ENCODE data around the gene TAL2.
A peak's percentile ranks its signal among the peaks of the same experiment; 100 is the strongest.
"Not testable (repeated sequence)": the region's sequence is repeated elsewhere in the genome, so short reads cannot be mapped to it uniquely, and the experiment has no call there.

TAL2 gene

DNA sequence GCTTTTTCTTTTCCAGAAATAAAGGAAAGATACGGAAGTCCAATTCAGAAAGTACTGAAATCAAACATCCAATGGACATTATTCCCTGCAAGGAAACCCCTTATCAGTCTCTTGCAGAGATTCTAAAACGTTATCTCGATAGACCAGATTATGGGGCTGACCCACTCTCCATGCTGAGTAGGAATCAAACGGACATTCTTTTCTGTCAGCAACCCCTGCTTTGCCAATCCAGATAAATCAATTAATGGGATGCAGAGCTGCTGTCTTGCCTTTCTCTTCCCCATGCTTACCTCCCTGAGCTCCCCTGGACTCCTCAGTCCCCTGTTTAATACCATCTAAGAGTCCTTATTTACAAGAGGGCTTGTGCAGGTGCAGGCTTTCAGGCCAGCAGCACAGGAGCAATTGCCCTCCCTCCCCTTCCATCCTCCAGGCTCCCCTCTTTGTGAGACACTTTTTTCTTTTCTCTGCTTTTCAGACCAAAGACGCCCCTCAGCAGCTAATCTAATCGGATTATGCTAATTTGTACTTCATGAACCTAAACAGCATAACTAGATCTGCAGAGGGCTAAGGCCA is 14.2 kb downstream of the TAL2 start:
- peak; percentile 61 to 88 for DNase-seq

DNA sequence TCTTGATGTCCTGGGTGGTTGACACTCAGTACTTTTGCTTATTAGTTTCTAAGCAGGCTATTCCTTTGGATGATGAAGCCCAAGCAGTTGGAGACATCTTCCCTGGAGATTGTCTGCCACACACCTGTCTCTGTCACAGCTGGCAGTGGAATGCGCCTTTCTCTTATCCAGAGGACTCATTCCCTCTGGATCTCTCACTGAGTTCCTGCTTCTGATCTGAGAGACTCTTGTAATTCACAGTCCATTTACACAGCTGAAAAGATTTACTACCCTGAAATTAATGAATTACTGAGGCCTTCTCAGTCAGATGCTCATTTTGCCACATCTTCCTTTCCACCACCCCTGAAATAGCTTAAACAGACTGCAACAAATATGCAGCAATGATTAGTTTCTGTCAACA is 15.9 kb downstream of the TAL2 start:
- peak in 1 of 2 experiments; percentile 24 for DNase-seq

DNA sequence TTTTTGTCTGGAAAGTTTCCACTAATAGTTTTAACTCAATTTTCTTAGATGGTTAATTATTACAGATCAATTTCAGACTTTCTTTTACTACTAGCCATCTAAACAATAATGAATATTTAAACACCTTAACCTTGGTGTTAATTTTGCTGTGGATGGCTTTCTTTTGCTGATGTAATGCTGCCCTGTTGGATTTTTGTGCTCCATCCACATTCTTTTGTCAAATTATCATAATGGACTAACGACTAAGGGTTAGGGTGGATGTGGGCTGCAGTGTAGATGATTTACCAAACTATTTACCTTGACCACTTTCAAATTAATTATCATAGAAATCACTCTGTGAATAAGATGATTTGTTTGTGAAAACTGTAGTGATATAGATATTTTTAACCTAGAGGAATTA is 16.5 kb downstream of the TAL2 start:
- DNase-seq = no peak

GRCh38 chr9:105679257-105680022 is 17.2 kb downstream of the TAL2 start:
- DNase-seq = no peak

GRCh38 chr9:105681313-105681712 is 19.1 kb downstream of the TAL2 start:
- DNase-seq = no peak

- DNase-seq = no peak
These were observed 19.5 kb downstream of the TAL2 start for GRCh38 chr9:105681724-105682123.

DNA sequence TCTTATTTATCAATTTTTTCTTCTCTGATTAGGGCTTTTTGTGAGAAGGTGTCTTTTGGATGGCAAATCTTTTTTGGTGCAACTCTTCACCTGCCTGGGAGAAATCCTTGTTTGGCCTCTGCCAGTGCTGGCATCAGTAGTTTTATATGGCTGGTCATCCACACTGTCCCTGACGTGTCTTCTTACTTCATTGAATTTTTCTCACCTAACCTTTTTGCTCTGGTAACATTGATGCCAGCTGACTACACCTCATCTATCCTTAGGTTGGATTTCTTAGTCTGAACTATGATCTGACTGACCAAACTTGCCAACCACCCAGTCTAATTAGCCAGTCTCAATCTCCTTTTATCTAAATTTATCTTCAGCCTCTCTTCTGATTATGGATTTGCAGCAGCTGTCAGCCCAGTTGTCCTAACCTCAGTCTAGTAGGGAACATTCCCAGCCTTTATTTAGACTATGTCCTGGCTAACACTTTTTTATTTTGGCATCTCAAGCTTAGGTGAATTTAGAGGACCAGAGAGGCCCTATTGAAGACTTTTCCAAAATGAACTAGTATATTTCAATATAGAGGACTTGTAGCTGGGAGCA is 21.5 kb downstream of the TAL2 start:
- DNase-seq = peak in 1 of 2 experiments; percentile 25

DNA sequence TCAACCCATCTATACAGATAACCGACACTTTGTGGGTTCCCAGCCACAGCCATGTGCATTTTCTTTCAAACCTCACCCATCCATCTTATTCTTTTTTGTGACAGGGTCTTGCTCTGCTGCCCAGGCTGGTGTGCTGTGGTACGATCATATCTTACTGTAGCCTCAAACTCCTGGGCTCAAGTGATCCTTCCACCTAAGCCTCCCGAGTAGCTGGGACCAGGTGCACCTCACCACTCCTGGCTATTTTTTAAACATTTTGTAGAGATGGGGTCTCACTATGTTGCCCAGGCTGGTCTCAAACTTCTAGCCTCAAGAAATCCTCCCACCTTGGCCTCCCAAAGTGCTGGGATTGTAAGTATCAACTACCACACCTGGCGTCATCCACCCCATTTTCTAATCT is 24.7 kb downstream of the TAL2 start:
- DNase-seq = no peak

- no peak for DNase-seq
These were observed 28.5 kb downstream of the TAL2 start for GRCh38 chr9:105690742-105691141.

- DNase-seq = peak in 1 of 2 experiments; percentile 32
These were observed 31.4 kb downstream of the TAL2 start for GRCh38 chr9:105693435-105694189.

DNA sequence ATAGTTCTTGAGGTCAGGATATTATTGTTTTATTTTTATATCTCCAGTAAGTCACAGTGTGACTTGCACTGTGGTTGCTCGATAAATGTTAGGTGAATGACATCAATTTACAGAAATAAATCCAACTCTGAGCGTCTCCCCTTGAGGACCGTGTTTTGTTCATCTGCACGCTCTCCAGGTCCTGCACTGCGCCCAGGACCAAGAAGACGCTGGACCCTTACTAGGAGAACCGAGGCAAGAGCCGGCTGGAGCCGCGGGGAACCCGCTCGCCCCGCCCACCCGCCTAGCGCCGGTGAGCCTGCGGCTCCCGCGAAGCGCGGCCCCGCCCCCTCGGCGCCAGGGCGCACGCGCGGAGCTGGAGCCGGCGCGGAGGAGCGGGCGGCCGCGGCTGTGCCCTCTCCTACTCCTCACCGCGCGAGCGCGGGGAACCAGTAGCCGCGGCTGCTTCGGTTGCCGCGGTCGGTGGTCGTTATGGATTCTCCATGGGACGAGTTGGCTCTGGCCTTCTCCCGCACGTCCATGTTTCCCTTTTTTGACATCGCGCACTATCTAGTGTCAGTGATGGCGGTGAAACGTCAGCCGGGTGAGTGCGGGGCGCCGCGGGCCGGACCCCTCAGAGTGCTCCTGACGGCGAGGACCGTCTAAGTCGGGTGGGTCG is 32.1 kb downstream of the TAL2 start, which contains the start of gene TMEM38B:
TSS of gene TMEM38B (plus strand) at position 352 of the 658 bp plus-strand sequence. CDS start at position 472, 120 bp downstream.
- DNase-seq = peak; percentile 78 to 89

DNA sequence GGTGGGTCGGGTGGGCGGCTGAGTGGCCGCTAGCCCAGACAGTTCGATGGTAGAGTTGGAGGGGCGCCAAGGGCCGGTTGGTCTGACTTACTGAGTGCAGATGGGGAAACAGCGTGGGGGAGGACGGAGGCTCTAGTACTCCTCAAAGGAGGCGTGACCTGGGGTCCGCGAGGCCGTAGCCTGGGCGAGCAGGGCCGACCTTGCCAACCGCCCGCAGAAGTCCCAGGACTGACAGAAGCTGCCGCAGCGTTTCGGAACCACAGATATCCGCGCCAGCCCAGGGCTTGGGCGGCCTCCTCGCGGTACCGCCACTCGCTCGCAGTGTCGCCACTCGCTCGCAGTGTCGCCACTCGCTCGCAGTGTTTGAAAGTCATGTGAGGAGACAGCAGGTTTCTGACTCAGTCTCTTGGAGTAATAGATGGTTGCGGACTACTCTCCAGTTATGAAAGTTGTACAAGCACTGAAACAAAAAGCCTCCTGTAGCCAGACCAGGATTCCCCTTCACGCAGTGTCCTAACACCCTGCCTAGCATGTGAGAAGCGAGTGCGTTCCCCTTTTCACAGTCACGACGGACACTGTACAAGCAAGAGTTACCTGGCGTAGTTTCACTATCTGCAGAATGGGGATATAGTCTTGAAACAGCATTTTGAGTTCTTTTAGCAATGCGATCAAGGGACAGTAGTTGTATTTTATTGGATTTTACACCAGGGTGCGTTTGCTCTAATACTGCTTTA is 32.8 kb downstream of the TAL2 start:
- peak; percentile 55 to 73 for DNase-seq

DNA sequence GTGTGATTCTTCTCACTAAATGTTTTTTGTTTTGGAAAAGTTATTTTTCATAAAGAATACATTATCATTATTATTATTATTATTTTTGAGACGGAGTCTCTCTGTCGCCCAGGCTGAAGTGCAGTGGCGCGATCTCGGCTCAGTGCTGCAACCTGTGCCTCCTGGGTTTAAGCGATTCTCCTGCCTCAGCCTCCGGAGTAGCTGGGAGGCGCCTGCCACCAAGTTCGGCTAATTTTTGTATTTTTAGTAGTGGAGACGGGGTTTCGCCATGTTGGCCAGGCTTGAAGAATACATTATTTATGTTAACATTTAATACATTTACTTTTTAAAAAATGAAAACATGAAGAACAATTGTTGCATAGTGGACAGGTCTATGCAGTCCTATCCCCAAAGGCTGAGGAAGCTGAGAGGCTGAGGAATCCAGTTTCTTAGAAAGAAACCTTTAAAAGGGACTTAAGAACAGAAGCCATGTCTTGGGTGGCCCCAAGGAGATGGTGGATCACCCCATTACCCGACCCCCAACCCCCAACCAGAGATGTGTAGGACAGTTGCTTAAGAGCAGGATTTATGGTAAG is 34.0 kb downstream of the TAL2 start:
- DNase-seq = no peak

GRCh38 chr9:105697871-105698270 is 35.6 kb downstream of the TAL2 start:
- no peak for DNase-seq

DNA sequence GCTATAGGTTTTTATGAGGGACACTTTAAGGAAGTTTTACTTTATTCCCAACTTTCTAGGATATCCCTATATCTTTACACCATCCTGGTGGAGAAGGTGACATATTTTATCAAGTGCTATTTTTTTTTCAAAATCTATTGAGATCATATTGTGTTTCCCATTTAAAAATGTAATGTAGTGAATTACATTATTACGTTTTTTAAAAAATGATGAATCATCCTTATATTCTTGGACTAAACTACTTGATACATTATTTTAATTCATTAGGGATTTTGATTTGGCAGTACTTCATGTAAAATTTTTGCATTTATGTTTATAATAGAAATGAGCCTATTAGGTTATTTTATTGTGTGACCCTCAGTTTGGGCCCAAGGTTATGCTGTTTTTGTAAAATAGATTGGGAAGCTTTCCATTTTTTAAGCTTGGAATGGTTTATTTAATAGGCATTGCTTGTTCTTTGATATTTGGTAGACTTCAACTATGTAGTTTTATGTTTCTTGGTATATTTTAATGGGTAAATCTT is 36.2 kb downstream of the TAL2 start:
- no peak for DNase-seq

DNA sequence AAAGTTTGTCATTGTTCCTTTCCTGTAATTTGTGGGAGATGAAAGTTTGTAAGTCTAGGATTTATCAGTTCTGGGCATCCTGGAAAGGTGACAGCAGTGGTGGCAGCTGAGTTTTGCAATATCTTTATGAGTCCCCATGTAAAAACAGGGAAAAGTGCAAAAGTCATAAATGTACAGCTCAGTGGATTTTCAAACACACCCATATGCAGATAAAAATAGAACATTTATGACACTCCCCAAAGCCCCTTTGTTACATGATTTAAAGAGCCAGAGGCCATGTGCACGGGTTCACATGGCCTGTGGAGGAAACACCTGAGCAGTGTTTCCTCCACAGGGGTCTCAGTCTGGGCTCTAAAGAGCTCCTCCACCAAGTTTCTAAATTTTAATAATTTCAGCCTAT is 38.4 kb downstream of the TAL2 start:
- no peak for DNase-seq

GRCh38 chr9:105701145-105701544 is 38.9 kb downstream of the TAL2 start:
- DNase-seq = no peak

DNA sequence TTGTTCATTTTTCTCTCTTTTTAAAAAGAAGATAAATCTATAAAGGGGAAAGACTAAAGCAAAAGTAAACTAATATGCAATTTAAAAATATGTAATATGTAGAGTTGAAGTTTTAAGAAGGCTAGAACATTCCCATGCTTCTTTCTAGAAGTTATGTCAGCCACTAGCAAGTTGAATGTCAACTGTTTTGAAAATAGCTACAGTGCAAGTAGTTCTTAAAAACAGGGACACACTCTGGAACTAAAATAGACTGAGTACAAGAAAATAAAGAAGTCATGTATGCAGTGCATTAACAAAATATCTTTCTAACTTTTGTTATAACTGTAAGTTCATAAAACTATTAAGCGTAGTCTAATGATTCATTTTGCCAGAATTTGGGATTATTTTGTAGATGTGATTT is 40.0 kb downstream of the TAL2 start:
- no peak for DNase-seq

- DNase-seq = not testable (repeated sequence)
These were observed 41.4 kb downstream of the TAL2 start for GRCh38 chr9:105703638-105704037.

GRCh38 chr9:105706156-105706555 is 43.9 kb downstream of the TAL2 start:
- DNase-seq = no peak

DNA sequence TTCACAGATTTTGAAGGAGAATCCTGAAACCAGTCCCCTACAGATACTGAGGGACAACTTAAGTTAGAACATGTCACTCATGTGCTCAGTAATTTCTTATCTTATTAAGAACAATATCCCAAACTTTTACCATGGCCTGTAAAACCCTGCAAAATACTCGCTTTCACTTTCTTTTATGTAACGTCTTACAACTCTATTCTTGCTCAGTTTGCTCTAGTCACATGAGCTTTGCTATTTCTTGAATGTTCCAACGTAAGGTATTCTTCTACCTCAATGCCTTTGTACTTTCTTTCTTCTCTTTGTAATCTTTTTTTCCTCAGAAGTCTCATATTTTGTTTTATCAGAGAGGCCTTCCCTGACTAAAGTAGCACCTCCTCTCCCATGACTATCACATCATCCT is 46.1 kb downstream of the TAL2 start:
- no peak for DNase-seq

DNA sequence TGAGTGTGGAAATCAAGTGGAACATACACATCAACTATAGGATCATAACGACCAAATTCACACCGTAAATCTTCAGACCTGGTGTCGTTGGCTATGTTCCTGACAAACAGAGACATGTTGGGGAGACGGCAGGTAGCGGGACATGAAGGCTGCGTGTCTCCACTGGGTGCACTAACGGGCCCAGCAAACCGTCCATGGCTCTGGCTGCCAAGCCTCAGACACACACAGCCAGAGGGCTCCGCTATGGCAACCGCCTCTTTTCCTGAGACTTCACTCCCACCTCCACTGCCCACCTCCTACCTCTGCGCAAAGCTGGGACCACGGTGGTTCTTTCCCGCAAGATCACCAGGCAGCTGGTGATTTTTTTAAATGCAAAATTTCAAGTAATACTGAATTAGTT is 48.4 kb downstream of the TAL2 start:
- DNase-seq = no peak
